Trophoblast cell (in vitro differentiated cells and primary cell): ENCODE results near the gene RNF32.

Experiments
- DNase-seq, 2 donors: peaks; one replicate each; pipeline ENCODE4 v3.0.0-alpha.2; 2016
- H2AFZ ChIP-seq: 2 replicates; pipeline ENCODE4 v1.6.1; 2013; ENCODE audit warnings: low read length, moderate library complexity, mild to moderate bottlenecking; ENCODE audit not compliant: insufficient read depth, poor library complexity
- H2AK5ac ChIP-seq: 2 replicates; pipeline ENCODE4 v1.6.1; 2013; ENCODE audit warnings: mild to moderate bottlenecking, low read length
- H2BK120ac ChIP-seq: 2 replicates; pipeline ENCODE4 v1.6.1; 2013; ENCODE audit warnings: low read length, mild to moderate bottlenecking, moderate library complexity; ENCODE audit not compliant: insufficient read depth, poor library complexity
- H2BK12ac ChIP-seq: 2 replicates; pipeline ENCODE4 v1.6.1; 2013; ENCODE audit warnings: mild to moderate bottlenecking, low read length, moderate library complexity
- H2BK5ac ChIP-seq: 2 replicates; pipeline ENCODE4 v1.6.1; 2013; ENCODE audit warnings: low read length, low read depth, moderate library complexity, mild to moderate bottlenecking; ENCODE audit not compliant: poor library complexity
- H3K14ac ChIP-seq: 2 replicates; pipeline ENCODE4 v1.6.1; 2013; ENCODE audit warnings: mild to moderate bottlenecking, low read length
- H3K18ac ChIP-seq: 2 replicates; pipeline ENCODE4 v1.6.1; 2013; ENCODE audit warnings: mild to moderate bottlenecking, low read length
- H3K23ac ChIP-seq: 2 replicates; pipeline ENCODE4 v1.6.1; 2013; ENCODE audit warnings: low read length
- H3K27ac ChIP-seq: 2 replicates; pipeline ENCODE4 v1.5.1; 2013; ENCODE audit warnings: low read depth, mild to moderate bottlenecking, inconsistent platforms, low read length, moderate library complexity
- H3K27me3 ChIP-seq: 2 replicates; pipeline ENCODE4 v1.6.1; 2013; ENCODE audit warnings: inconsistent platforms, mild to moderate bottlenecking, low read length, moderate library complexity; ENCODE audit not compliant: insufficient read depth
- H3K36me3 ChIP-seq, 2 experiments: 1 replicate in 1 of 2; 2 replicates in 1 of 2; pipeline ENCODE4 v1.6.1; 2013; ENCODE audit warnings: low read length in 2 of 2, mild to moderate bottlenecking in 2 of 2, moderate library complexity in 1 of 2; ENCODE audit not compliant: insufficient read depth in 2 of 2, control insufficient read depth in 1 of 2
- H3K4ac ChIP-seq: 2 replicates; pipeline ENCODE4 v1.6.1; 2013; ENCODE audit warnings: low read depth, mild to moderate bottlenecking, low read length, moderate library complexity
- H3K4me1 ChIP-seq, 2 experiments: 1 replicate in 1 of 2; 2 replicates in 1 of 2; pipeline ENCODE4 v1.6.1; 2013; ENCODE audit warnings: low read length in 2 of 2, mild to moderate bottlenecking in 2 of 2, moderate library complexity in 1 of 2; ENCODE audit not compliant: insufficient read depth in 2 of 2, control insufficient read depth in 1 of 2
- H3K4me2 ChIP-seq: 2 replicates; pipeline ENCODE4 v1.6.1; 2013; ENCODE audit warnings: inconsistent platforms, mild to moderate bottlenecking, low read length, moderate library complexity
- H3K4me3 ChIP-seq: 2 replicates; pipeline ENCODE4 v1.5.1; 2013; ENCODE audit warnings: mild to moderate bottlenecking, low read depth, low read length, inconsistent platforms
- H3K79me1 ChIP-seq: one replicate; pipeline ENCODE4 v1.6.1; 2013; ENCODE audit warnings: low read length
- H3K79me2 ChIP-seq: 2 replicates; pipeline ENCODE4 v1.6.1; 2013; ENCODE audit warnings: low read length, mild to moderate bottlenecking; ENCODE audit not compliant: control insufficient read depth, insufficient read depth, poor library complexity
- H3K9ac ChIP-seq: 2 replicates; pipeline ENCODE4 v1.6.1; 2013; ENCODE audit warnings: mild to moderate bottlenecking, low read length
- H3K9me3 ChIP-seq: 2 replicates; pipeline ENCODE4 v1.6.1; 2013; ENCODE audit warnings: low read depth, mild to moderate bottlenecking, control low read depth, inconsistent platforms, low read length; ENCODE audit not compliant: insufficient read depth
- H4K12ac ChIP-seq: 2 replicates; pipeline ENCODE4 v1.6.1; 2013; ENCODE audit warnings: low read depth, mild to moderate bottlenecking, low read length, moderate library complexity
- H4K8ac ChIP-seq: 2 replicates; pipeline ENCODE4 v1.6.1; 2013; ENCODE audit warnings: low read depth, mild to moderate bottlenecking, low read length, moderate library complexity
- H4K91ac ChIP-seq: one replicate; pipeline ENCODE4 v1.6.1; 2013; ENCODE audit warnings: low read depth, mild to moderate bottlenecking, low read length, moderate library complexity
- WGBS: extraction: QIAGEN DNeasy Blood & Tissue Kit; methylation state at CpG from one replicate; pipeline ENCODE4 v1.1.7; 2013; ENCODE audit warnings: missing lambda C conversion rate; ENCODE audit not compliant: insufficient read length, insufficient coverage; ENCODE audit errors: extremely low coverage; 5-methylcytosine and 5-hydroxymethylcytosine counted together

RNF32 gene

DNA sequence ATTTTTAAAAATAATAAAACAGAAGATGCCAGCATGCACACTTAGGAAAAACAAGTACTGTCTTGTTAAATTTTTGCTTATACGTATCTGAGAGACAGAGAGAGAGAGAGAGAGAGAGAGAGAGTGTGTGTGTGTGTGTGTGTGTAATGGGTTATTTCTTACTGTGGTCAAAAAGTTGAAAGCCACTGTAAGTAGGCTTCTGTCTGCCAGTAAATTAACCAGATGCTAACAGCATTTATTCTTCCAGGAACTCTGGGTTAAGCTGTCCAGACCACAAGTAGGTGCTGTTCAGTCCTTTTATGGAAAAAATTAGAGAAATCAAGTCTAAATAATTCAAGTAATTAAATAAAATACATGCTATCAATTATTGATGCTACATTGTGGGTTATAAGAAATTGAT is 39.7 kb downstream of the RNF32 start:
- Histone ChIP-seq H2BK120ac (no peak overlapping the region), H3K4me3 (no peak overlapping the region), H3K9ac (no peak overlapping the region), H2BK5ac (no peak overlapping the region), H3K79me2 (no peaks in the 10 kb centered on the region), H3K9me3 (peaks cover 3% of the 10 kb centered on the region), H4K8ac (no peak overlapping the region), H4K12ac (no peak overlapping the region), H3K36me3 (peaks cover 18 to 19% of the 10 kb centered on the region in 2 experiments), H2BK12ac (no peak overlapping the region), H4K91ac (no peak overlapping the region), H3K27ac (no peak overlapping the region), H3K18ac (no peak overlapping the region), H3K27me3 (no peaks in the 10 kb centered on the region), H2AFZ (no peak overlapping the region), H3K4ac (no peak overlapping the region), H3K4me2 (no peak overlapping the region), H3K4me1 (no peaks in the 10 kb centered on the region), H3K23ac (no peak overlapping the region), H3K14ac (no peak overlapping the region), H3K79me1 (no peaks in the 10 kb centered on the region), H2AK5ac (no peak overlapping the region)
- no CpG with 5 or more reads among the region's 1 CpG for WGBS
- DNase-seq, result no peak

DNA sequence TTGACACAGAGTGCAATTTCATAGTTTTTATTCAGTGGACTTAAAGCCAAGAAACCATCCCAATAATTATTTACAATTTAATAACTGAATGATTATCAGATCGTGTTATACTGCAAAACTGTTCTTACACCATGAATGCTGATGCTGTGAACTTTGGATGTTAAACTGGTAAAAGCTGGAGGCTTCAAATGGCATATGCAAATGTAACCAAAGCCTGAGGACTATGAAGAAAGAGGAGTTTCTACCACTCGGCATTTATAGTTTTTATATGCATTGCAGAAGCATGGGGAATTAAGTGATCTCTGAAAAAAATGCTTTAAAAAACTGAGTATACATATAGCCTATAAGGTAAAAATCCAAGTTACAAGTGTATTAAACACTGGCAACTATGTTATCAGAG is 42.4 kb downstream of the RNF32 start:
- no peak overlapping the region for H2BK120ac ChIP-seq
- no peak overlapping the region for H3K23ac ChIP-seq
- no peaks in the 10 kb centered on the region for H3K79me2 ChIP-seq
- H3K18ac ChIP-seq, result no peak overlapping the region
- H2BK12ac ChIP-seq, result no peak overlapping the region
- H3K79me1 ChIP-seq, result no peaks in the 10 kb centered on the region
- peaks cover 7 to 13% of the 10 kb centered on the region in 2 experiments for H3K36me3 ChIP-seq
- H4K8ac ChIP-seq, result no peak overlapping the region
- no peak overlapping the region for H3K14ac ChIP-seq
- no peak overlapping the region for H2AK5ac ChIP-seq
- no peak overlapping the region for H3K9ac ChIP-seq
- DNase-seq, result no peak
- H2AFZ ChIP-seq, result no peak overlapping the region
- no peak overlapping the region for H3K4me2 ChIP-seq
- H3K4me3 ChIP-seq, result no peak overlapping the region
- H4K12ac ChIP-seq, result no peak overlapping the region
- no peaks in the 10 kb centered on the region for H3K4me1 ChIP-seq
- H3K4ac ChIP-seq, result no peak overlapping the region
- H4K91ac ChIP-seq, result no peak overlapping the region
- peaks cover 2% of the 10 kb centered on the region for H3K9me3 ChIP-seq
- H3K27me3 ChIP-seq, result no peaks in the 10 kb centered on the region
- no peak overlapping the region for H2BK5ac ChIP-seq
- no CpG with 5 or more reads among the region's 2 CpGs for WGBS
- H3K27ac ChIP-seq, result no peak overlapping the region

DNA sequence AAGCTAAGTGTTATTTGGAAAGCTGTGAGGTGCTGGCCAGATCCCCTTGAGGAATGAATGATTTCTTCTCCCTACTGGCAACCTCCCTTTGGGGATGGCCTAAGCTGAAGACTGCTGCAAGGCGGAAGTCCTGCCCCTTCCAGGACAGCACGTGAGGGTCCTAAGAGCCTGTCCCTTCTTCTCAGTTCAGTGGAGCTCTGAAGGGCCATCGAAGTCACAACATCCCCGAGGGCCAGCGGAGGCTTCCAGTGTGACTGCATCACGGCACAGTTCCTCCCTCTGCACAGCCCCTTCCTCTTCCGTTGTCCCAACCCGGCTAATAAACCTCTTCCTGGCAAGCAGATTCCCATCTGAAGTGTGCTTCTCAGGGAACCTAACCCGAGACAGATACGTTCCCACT is 43.7 kb downstream of the RNF32 start:
- H3K23ac ChIP-seq, result no peak overlapping the region
- H4K12ac ChIP-seq, result no peak overlapping the region
- peaks cover 2% of the 10 kb centered on the region for H3K9me3 ChIP-seq
- WGBS, result no CpG with 5 or more reads among the region's 10 CpGs
- no peak for DNase-seq
- peaks cover 4% of the 10 kb centered on the region in 2 experiments for H3K36me3 ChIP-seq
- H3K27me3 ChIP-seq, result no peaks in the 10 kb centered on the region
- no peaks in the 10 kb centered on the region for H3K79me1 ChIP-seq
- H4K91ac ChIP-seq, result no peak overlapping the region
- H3K4me2 ChIP-seq, result no peak overlapping the region
- H3K79me2 ChIP-seq, result no peaks in the 10 kb centered on the region
- H3K9ac ChIP-seq, result no peak overlapping the region
- no peak overlapping the region for H2AK5ac ChIP-seq
- H2BK12ac ChIP-seq, result no peak overlapping the region
- H3K27ac ChIP-seq, result no peak overlapping the region
- no peak overlapping the region for H2BK120ac ChIP-seq
- H3K18ac ChIP-seq, result no peak overlapping the region
- H2AFZ ChIP-seq, result no peak overlapping the region
- H2BK5ac ChIP-seq, result no peak overlapping the region
- H3K4ac ChIP-seq, result no peak overlapping the region
- H3K14ac ChIP-seq, result no peak overlapping the region
- H3K4me3 ChIP-seq, result no peak overlapping the region
- H3K4me1 ChIP-seq, result no peaks in the 10 kb centered on the region
- H4K8ac ChIP-seq, result no peak overlapping the region

DNA sequence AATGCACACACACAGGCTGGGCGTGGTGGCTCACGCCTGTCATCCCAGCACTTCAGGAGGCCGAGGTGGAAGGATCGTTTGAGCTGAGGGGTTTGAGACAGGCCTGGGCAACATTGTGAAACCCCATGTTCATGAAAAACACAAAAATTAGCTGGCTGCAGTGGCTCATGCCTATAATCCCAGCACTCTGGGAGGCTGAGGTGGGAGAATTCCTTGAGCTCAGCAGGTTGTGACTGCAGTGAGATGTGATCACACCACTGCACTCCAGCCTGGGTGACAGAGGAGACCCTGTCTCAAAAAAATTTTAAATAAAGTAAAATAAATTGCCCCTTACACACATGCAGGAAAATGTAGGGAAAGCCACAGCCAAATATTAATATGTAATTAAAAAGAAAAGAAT is 44.1 kb downstream of the RNF32 start:
- Histone ChIP-seq H2AFZ (no peak overlapping the region), H3K4me1 (no peaks in the 10 kb centered on the region), H3K27ac (no peak overlapping the region), H3K36me3 (peaks cover 4% of the 10 kb centered on the region in 2 experiments), H2BK120ac (no peak overlapping the region), H3K9ac (no peak overlapping the region), H3K4me2 (no peak overlapping the region), H2AK5ac (no peak overlapping the region), H3K23ac (no peak overlapping the region), H3K4ac (no peak overlapping the region), H4K8ac (no peak overlapping the region), H3K4me3 (no peak overlapping the region), H3K9me3 (peaks cover 2% of the 10 kb centered on the region), H2BK12ac (no peak overlapping the region), H3K79me1 (no peaks in the 10 kb centered on the region), H3K14ac (no peak overlapping the region), H2BK5ac (no peak overlapping the region), H4K12ac (no peak overlapping the region), H3K79me2 (no peaks in the 10 kb centered on the region), H4K91ac (no peak overlapping the region), H3K27me3 (no peaks in the 10 kb centered on the region), H3K18ac (no peak overlapping the region)
- no peak for DNase-seq
- WGBS, result no CpG with 5 or more reads among the region's 4 CpGs
